GM19099 (cell line): Measurements from ENCODE around the gene KRTAP5-9.
"Not testable (repeated sequence)": the region's sequence is repeated elsewhere in the genome, so short reads cannot be mapped to it uniquely, and the experiment has no call there.

ENCODE experiments used
- POLR2A ChIP-seq: IDR thresholded peaks from 3 replicates; pipeline ENCODE4 v1.6.1; 2011; ENCODE audit warnings: low read depth; ENCODE audit not compliant: insufficient read length; ENCODE audit errors: extremely low read depth

KRTAP5-9 gene

DNA sequence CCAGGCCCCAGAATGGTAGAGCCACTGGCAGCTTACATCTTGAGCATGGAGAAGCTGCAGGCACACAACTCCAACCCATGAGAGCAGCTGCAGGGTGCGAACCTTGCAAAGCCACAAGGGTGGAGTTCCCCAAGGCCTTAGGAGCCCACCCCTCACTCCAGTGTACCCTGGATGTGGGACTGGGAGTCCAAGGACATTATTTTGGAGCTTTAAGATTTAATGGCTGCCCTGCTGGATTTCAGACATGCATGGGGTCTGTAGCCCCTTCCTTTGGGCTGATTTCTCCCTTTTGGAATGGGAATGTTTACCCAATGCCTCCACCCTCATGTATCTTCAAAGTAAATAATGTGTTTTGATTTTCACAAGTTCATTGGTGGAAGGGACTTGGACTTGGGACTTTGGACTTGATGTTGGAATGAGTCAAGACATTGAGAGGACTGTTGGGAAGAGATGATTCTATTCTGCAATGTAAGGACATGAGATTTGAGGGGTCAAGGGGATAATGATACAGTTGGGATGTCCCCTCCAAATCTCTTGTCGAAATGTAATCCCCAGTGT is 22.2 kb upstream of the KRTAP5-9 start:
- no peak for TF ChIP-seq POLR2A

DNA sequence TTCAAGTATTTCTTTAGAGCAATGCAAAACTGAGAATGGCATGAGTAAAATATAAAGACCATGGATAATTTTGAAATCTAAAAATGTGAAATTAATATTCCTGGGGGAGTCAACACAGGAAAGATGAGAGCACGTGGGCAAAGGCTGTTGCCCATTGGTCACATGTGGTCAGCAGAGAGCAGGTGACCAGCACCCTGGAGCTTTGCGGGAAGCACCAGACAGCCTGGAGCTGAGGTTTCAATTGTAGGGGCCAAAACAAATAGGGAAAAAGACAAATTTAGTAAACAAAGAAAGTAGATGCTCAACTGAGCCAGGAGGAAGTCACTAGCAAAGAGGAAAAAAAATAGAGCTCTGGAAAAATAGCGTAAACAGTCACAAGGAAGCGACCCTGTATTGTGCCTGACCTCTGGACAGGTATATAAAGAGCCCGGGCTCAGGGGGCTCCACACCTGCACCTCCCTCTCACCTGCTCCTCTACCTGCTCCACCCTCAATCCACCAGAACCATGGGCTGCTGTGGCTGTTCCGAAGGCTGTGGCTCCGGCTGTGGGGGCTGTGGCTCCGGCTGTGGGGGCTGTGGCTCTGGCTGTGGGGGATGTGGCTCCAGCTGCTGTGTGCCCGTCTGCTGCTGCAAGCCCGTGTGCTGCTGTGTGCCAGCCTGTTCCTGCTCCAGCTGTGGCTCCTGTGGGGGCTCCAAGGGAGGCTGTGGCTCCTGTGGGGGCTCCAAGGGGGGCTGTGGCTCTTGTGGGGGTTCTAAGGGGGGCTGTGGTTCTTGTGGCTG is 21.2 kb upstream of the KRTAP5-9 start, which contains the start of gene KRTAP5-7:
TSS of gene KRTAP5-7 (plus strand) at position 472 of the 780 bp plus-strand sequence. CDS start at position 506, 34 bp downstream.
- not testable (repeated sequence) for TF ChIP-seq POLR2A

DNA sequence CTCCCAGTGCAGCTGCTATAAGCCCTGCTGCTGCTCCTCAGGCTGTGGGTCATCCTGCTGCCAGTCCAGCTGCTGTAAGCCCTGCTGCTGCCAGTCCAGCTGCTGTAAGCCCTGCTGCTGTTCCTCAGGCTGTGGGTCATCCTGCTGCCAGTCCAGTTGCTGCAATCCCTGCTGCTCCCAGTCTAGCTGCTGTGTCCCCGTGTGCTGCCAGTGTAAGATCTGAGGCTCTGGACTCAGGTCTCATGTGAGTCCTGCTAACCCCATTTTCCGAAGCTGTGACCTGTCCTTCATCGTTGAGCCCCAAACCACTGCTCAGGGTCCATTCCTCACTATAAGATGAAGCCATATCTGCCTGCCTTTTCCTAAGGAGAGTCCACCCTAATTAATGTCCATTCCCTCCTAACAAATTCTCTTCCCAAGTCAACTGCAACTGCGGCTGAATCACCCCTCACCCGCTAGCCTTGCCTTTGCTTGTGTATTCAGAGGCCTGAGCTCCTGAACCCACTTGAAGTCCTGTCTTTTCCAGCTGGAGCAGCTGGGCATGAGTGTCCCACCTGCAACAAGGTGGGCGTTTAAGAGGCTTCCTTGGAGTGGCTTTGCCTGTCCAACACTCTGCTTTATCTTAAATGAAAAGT is 20.5 kb upstream of the KRTAP5-9 start:
- no peak for TF ChIP-seq POLR2A

DNA sequence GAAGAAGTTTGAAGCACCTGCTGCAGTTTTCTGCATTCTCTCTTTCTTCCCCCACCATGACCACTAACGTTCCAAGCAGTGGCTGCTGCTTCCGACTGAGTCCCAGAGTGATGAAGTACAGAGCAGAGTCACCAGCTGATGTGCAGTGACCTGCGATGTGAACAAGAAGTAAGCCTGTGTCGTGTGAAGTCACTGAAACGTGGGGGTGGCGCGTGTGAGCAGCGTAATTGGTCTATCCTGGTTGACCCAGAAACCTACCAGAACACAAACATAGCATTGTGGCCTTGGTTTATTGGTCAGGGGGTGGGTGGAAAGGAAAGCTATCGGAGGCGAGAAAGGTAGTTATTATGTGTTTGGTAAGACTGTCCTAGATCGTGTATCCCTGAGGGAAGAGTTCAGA is 17.6 kb upstream of the KRTAP5-9 start:
- TF ChIP-seq POLR2A: no peak

DNA sequence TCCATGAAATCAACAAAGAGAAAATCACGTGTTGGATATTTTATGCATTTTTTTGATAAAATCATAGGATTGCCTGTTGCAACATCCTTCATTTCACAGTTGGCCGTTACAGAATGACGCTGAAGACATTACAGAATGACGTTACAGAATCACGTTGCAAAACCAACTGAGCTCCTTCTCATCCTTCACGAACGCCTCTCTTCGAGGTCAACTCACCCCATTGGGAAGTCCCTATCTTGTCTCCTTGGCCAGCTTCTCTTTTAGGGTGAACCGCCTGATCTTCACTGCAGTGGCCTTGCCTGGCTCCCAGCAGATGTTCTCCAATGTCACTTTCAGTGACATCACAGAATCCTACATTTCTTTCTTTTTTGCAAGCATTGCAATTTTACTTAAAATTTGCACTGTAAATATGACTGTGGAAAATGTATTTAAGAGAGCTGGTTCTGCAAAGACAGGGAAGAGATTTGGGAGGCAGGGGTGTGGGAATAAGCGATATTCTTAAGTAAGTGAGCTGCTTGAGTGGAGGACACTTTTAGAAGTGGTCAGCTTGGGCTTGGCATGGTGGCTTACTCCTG is 16.1 kb upstream of the KRTAP5-9 start:
- no peak for TF ChIP-seq POLR2A

DNA sequence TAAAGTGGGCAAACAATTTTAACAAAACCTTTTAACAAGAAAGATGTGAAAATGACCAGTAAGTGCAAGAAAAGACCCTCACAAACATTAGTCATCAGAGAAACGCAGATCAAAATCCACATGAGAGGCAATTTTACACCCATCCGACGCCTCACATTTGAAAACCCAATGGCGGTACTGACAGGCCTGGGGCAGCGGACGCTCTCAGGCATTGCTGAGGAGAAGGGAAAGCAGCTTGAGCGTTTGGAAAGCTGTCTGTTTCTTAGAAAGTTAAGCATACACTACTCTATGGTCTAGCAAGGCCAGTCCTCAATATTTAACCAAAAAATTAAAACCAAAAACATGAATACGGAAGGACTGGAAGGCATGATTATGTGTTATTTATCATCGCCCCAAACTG is 12.4 kb upstream of the KRTAP5-9 start:
- TF ChIP-seq POLR2A: no peak

DNA sequence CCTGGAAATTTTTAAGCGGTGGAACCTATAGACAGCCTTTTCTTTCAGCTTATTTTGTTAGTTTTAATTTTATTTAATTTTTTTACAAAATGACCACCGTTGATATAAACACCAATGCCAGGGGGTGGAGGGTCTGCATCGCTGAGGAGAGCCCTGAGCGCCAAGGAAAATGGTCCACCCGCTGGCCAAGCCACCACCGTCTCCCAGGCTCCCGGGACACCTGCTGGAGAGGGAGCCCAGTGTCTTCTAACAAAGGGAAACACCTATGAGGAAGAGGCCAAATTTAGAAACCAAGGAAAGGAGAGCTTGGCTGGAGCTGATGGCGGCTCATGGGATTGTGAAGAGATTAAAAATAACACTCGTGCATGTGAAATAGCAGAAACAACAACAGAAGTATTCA is 10.7 kb upstream of the KRTAP5-9 start:
- no peak for TF ChIP-seq POLR2A

DNA sequence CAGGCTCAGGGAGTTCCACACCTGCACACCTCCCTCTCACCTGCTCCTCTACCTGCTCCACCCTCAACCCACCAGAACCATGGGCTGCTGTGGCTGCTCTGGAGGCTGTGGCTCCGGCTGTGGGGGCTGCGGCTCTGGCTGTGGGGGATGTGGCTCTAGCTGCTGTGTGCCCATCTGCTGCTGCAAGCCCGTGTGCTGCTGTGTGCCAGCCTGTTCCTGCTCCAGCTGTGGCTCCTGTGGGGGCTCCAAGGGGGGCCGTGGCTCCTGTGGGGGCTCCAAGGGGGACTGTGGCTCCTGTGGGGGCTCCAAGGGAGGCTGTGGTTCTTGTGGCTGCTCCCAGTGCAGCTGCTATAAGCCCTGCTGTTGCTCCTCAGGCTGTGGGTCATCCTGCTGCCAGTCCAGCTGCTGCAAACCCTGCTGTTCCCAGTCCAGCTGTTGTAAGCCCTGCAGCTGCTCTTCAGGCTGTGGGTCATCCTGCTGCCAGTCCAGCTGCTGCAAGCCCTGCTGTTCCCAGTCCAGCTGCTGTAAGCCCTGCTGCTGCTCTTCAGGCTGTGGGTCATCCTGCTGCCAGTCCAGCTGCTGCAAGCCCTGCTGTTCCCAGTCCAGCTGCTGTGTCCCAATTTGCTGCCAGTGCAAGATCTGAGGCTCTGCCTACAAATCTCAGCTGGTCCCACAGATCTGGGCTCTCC is 10.1 kb upstream of the KRTAP5-9 start, which contains the start of gene KRTAP5-8:
TSS of gene KRTAP5-8 (plus strand) at position 49 of the 689 bp plus-strand sequence. CDS start at position 80, 31 bp downstream.
- not testable (repeated sequence) for TF ChIP-seq POLR2A

DNA sequence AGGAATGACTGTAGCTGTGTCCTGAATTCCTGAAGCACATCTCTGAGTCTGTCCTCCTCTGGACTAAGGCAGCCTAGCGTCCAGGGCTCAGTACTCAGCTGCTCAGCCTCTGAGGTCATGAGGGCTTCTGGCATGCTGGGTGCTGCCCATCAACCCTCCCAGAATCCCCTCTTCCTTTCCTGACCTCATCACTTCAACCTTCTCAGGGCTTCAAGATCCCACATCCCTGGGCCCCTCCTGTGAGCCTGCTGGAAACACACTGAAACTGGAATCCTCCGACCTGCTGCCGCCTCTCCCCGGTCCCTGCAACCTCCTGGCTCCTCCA is 9.6 kb upstream of the KRTAP5-9 start:
- TF ChIP-seq POLR2A: no peak

DNA sequence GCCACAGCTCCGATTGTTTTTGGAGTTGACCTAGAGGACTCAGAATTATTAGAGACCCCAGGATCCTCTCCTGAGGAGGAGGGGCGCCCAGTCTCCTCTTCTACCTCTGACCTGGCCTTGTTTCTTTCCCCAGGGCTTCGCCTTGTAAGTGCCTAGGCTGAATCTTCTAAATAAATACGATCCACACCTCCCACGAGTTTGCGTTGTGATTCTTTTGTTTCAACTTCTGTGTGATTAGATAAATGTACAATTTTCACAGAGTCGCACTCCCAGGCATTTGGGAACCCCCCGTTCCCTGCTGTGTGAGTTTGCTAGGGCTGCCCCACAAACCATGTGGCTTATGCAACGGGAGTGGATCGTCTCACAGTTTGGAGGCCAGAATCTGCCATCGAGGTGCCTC is 9.2 kb upstream of the KRTAP5-9 start:
- no peak for TF ChIP-seq POLR2A

DNA sequence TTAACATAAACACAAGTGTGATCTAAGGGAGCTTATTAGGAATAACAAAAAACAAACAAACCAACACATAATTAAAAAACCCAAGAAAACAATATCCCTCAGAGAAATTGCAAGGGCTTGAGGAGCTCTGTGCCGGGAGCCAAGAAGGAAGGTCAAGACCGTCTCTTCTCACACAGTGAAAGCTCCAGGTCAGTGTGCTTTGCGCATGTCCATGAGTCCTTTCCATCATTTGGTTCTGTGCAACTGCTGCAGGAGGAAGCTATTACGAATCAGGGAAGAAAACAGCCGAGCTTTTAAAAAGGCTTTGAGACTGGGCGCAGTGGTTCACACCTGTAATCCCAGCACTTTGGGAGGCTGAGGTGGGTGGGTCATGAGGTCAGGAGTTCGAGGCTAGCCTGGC is 5.8 kb upstream of the KRTAP5-9 start:
- no peak for TF ChIP-seq POLR2A

DNA sequence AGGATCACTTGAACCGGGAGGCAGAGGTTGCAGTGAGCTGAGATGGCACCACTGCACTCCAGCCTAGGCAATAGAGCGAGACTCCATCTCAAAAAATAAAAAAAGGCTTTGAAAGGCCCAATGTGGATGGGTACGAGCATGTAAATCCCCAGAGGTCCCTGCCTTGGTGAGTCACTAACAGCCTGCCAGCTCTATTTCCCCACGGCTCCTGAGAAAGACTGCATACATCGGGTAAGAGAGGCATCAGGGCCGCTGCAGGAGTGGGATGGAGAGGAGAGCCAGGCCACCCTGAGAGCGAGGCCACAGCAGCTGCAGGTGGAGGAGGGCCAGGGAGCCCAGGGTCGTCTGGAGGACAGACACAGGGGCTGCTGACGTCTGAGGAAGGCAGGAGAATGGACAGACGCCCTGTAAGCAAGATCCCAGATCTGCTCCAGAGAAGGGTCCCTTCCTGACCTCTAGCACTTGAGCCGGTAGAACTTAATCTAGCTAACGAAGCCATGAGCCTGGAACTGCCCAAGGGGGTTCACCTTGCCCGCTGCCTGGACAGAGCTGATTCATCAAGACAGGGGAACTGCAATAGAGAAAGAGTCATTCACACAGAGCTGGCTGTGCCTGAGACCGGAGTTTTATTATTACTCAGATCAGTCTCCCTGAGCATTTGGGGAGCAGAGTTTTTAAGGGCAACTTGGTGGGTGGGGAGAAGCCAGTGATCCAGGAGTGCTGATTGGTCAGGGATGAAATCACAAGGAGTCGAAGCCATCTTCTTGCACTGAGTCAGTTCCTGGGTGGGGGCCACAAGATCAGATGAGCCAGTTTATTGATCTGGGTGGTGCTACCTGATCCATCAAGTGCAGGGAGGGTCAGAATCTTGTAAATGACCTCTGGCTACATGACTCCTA is 5.1 kb upstream of the KRTAP5-9 start:
- no peak for TF ChIP-seq POLR2A

DNA sequence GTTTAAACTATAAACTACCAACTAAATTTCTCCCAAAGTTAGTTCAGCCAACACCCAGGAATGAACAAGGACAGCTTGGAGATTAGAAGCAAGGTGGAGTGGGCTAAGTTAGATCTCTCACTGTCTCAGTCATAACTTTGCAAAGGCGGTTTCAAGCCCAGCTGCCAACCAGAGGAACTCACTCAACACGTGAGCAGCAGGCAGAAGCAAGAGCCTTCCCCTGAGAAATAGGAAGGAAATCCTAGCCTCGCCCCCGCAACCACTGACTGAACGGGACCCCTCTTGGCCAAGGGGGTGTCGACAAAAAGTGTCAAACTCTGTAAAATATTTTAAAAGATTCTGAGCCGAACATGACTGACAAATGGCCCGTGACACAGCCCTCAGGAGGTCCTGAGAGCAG is 4.4 kb upstream of the KRTAP5-9 start:
- no peak for TF ChIP-seq POLR2A
